ENCODE measurements around the gene DAB1. TPM values are rescaled to one million over a fixed set of nuclear protein-coding genes. Genes with fewer than 3 reads are reported as not detected.

The DAB1 gene
- total RNA-seq, 2 experiments from 2014 or later = 0.52 to 0.61 TPM

GRCh38 chr1:57117753-57118152 is 306.1 kb downstream of the DAB1 start:
- H3K27me3 Mint-ChIP-seq = no peaks in the 10 kb centered on the region
- Histone ChIP-seq H3K4me3 (ENCODE audit: low read length) (no peak overlapping the region), H3K4me1 (ENCODE audit: insufficient read depth, low read length) (no peaks in the 10 kb centered on the region), H3K36me3 (ENCODE audit: insufficient read depth, low read length) (no peaks in the 10 kb centered on the region), H3K9me3 (ENCODE audit: control insufficient read depth in 1 of 2, insufficient read depth in 1 of 2, low read length in 2 of 2) (no peaks in the 10 kb centered on the region), H3K27ac (ENCODE audit: low read depth in 1 of 2, low read length in 2 of 2) (no peak overlapping the region), H3K27me3 (ENCODE audit: control insufficient read depth in 1 of 2, insufficient read depth in 2 of 2, low read length in 2 of 2) (no peaks in the 10 kb centered on the region)
- H3K9me3 Mint-ChIP-seq = no peaks in the 10 kb centered on the region
- no peaks in the 10 kb centered on the region for H3K4me1 Mint-ChIP-seq (ENCODE audit: low read depth)
- TF ChIP-seq CTCF (IDR thresholded peaks at IDR 0.05) = no peak
- ChIA-PET POLR2A (no interaction called here), CTCF (no interaction called here)
- no peaks in the 10 kb centered on the region for H3K36me3 Mint-ChIP-seq (ENCODE audit: low read depth)
- intact Hi-C loops (cut with DNase I, micrococcal nuclease) = no loop called here
- ATAC-seq (ENCODE audit: poor library complexity) (no peak), DNase-seq (no peak)
- no peak overlapping the region for H3K4me3 Mint-ChIP-seq
- no peak overlapping the region for H3K27ac Mint-ChIP-seq

GRCh38 chr1:57116871-57117270 is 307.0 kb downstream of the DAB1 start:
- CTCF ChIA-PET = no interaction called here

GRCh38 chr1:57115030-57115614 is 308.7 kb downstream of the DAB1 start:
- Histone ChIP-seq H3K9me3 (ENCODE audit: control insufficient read depth in 1 of 2, insufficient read depth in 1 of 2, low read length in 2 of 2) (no peaks in the 10 kb centered on the region), H3K36me3 (ENCODE audit: insufficient read depth, low read length) (no peaks in the 10 kb centered on the region), H3K4me1 (ENCODE audit: insufficient read depth, low read length) (no peaks in the 10 kb centered on the region), H3K27me3 (ENCODE audit: control insufficient read depth in 1 of 2, insufficient read depth in 2 of 2, low read length in 2 of 2) (no peaks in the 10 kb centered on the region), H3K27ac (ENCODE audit: low read depth in 1 of 2, low read length in 2 of 2) (no peak overlapping the region), H3K4me3 (ENCODE audit: low read length) (no peak overlapping the region)
- Mint-ChIP-seq H3K27ac (no peak overlapping the region), H3K9me3 (no peaks in the 10 kb centered on the region), H3K36me3 (ENCODE audit: low read depth) (no peaks in the 10 kb centered on the region), H3K27me3 (no peaks in the 10 kb centered on the region), H3K4me3 (no peak overlapping the region), H3K4me1 (ENCODE audit: low read depth) (no peaks in the 10 kb centered on the region)
- intact Hi-C loops (cut with DNase I, micrococcal nuclease) = no loop called here
- TF ChIP-seq CTCF (IDR thresholded peaks at IDR 0.05) = no peak
- ChIA-PET CTCF (no interaction called here), POLR2A (no interaction called here)
- DNase-seq = no peak
- no peak for ATAC-seq (ENCODE audit: poor library complexity)

More at GRCh38 chr1:57116871-57117270, 307.0 kb downstream of the DAB1 start:
- DNase-seq (no peak), ATAC-seq (ENCODE audit: poor library complexity) (no peak)
- no peak for TF ChIP-seq CTCF (IDR thresholded peaks at IDR 0.05)
- POLR2A ChIA-PET = no interaction called here
- Histone ChIP-seq H3K4me1 (ENCODE audit: insufficient read depth, low read length) (no peaks in the 10 kb centered on the region), H3K9me3 (ENCODE audit: control insufficient read depth in 1 of 2, insufficient read depth in 1 of 2, low read length in 2 of 2) (no peaks in the 10 kb centered on the region), H3K27ac (ENCODE audit: low read depth in 1 of 2, low read length in 2 of 2) (no peak overlapping the region), H3K27me3 (ENCODE audit: control insufficient read depth in 1 of 2, insufficient read depth in 2 of 2, low read length in 2 of 2) (no peaks in the 10 kb centered on the region), H3K4me3 (ENCODE audit: low read length) (no peak overlapping the region), H3K36me3 (ENCODE audit: insufficient read depth, low read length) (no peaks in the 10 kb centered on the region)
- Mint-ChIP-seq H3K4me3 (no peak overlapping the region), H3K36me3 (ENCODE audit: low read depth) (no peaks in the 10 kb centered on the region), H3K9me3 (no peaks in the 10 kb centered on the region), H3K27me3 (no peaks in the 10 kb centered on the region), H3K4me1 (ENCODE audit: low read depth) (no peaks in the 10 kb centered on the region), H3K27ac (no peak overlapping the region)
- intact Hi-C loops (cut with DNase I, micrococcal nuclease) = no loop called here

All from CD4-positive, alpha-beta T cell (primary cell).